ENCODE data around the gene RGS12. TPM values are rescaled to one million over a fixed set of nuclear protein-coding genes. Genes with fewer than 3 reads are reported as not detected.

The RGS12 gene
- total and polyA plus RNA-seq, 2 experiments from 2014 or later: 19.6 to 22.5 TPM

GRCh38 chr4:3256230-3257102 is 36.4 kb upstream of the RGS12 start:
- Histone ChIP-seq H3K79me2 (no peaks in the 10 kb centered on the region), H3K4me1 (ENCODE audit: insufficient read depth) (no peaks in the 10 kb centered on the region), H4K20me1 (ENCODE audit: insufficient read depth, poor library complexity, severe bottlenecking) (no peaks in the 10 kb centered on the region), H3K27ac (no peak overlapping the region), H3K9me2 (replicated peaks; ENCODE audit: insufficient read depth) (no peaks in the 10 kb centered on the region), H3K9me3 (ENCODE audit: low read depth) (no peaks in the 10 kb centered on the region), H3K4me3 (no peak overlapping the region), H3K36me3 (replicated peaks; ENCODE audit: insufficient read depth, low read depth) (no peaks in the 10 kb centered on the region), H3K27me3 (no peaks in the 10 kb centered on the region), H2AFZ (no peak overlapping the region), H3K4me2 (no peak overlapping the region)
- DNase-seq (ENCODE audit: low spot score): no peak
- 95% methylated on average over 21 of the region's 21 CpGs for WGBS (ENCODE audit: low lambda C conversion rate, missing lambda C conversion rate)
- TF ChIP-seq EZH2 (IDR thresholded peaks at IDR 0.05; ENCODE audit: borderline replicate concordance): no peak
- TF ChIP-seq CTCF (IDR thresholded peaks at IDR 0.05; ENCODE audit: poor library complexity): no peak
- no peak for TF ChIP-seq EZH2phosphoT487 (IDR thresholded peaks at IDR 0.05; ENCODE audit: low read depth, severe bottlenecking, unreplicated experiment)

GRCh38 chr4:3257103-3257555 is 35.7 kb upstream of the RGS12 start:
- no peaks in the 10 kb centered on the region for H3K27me3 ChIP-seq
- no peaks in the 10 kb centered on the region for H4K20me1 ChIP-seq (ENCODE audit: insufficient read depth, poor library complexity, severe bottlenecking)
- no peak overlapping the region for H3K4me2 ChIP-seq
- no peaks in the 10 kb centered on the region for H3K9me2 ChIP-seq (replicated peaks; ENCODE audit: insufficient read depth)
- H3K36me3 ChIP-seq (replicated peaks; ENCODE audit: insufficient read depth, low read depth): no peaks in the 10 kb centered on the region
- H3K27ac ChIP-seq: no peak overlapping the region
- WGBS (ENCODE audit: low lambda C conversion rate, missing lambda C conversion rate): 93% methylated on average over 9 of the region's 9 CpGs
- H3K4me3 ChIP-seq: no peak overlapping the region
- no peaks in the 10 kb centered on the region for H3K4me1 ChIP-seq (ENCODE audit: insufficient read depth)
- TF ChIP-seq EZH2 (IDR thresholded peaks at IDR 0.05; ENCODE audit: borderline replicate concordance) (no peak), EZH2phosphoT487 (IDR thresholded peaks at IDR 0.05; ENCODE audit: low read depth, severe bottlenecking, unreplicated experiment) (no peak), CTCF (IDR thresholded peaks at IDR 0.05; ENCODE audit: poor library complexity) (no peak)
- no peaks in the 10 kb centered on the region for H3K9me3 ChIP-seq (ENCODE audit: low read depth)
- no peak for DNase-seq (ENCODE audit: low spot score)
- no peak overlapping the region for H2AFZ ChIP-seq
- H3K79me2 ChIP-seq: no peaks in the 10 kb centered on the region

DNA sequence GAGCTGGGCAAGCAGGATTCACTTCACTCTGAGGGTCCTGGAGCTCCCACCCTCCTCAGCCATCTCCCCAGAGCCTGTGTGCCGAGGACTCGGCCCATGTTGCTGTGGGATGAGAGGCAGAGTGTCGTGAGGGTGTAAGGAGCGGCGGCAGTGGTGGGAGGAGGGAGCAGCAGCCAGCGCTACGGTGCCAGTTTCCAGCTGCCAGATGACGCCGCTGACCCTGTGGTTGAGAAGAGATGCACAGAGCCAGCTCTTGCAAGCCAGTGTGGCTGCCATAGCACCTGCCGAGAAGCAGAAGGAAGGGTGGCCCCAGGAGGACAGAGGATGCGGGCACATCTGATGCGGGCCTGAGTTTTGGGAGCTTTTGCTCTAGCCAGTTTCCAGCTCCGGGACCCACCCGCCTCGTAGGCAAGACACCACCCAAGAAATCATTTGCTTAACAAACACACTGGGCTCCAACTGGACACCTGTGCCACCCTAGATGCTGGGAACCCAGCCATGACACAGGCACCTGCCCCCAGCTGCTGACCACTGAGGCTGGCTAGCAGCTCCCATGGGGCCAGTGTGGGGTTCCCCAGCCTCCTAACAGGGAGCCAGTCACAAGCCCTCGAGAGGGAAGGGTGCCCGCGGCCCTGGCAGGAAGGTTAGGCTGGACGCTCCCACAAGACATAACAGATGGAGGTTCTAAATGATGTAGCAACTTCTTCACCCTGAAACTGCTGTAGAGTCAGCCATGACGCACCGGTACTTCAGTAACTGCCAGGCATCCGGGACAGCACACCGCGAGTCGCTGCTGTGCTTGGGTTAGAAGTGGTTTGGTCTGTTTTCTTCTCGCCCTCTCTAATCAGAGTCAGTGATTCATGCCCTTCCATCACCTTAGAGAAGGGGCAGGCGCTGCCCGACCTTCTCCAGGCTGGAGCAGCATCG is 35.0 kb upstream of the RGS12 start:
- no peaks in the 10 kb centered on the region for H3K4me1 ChIP-seq (ENCODE audit: insufficient read depth)
- H3K79me2 ChIP-seq: no peaks in the 10 kb centered on the region
- H3K27me3 ChIP-seq: no peaks in the 10 kb centered on the region
- WGBS (ENCODE audit: low lambda C conversion rate, missing lambda C conversion rate): 97% methylated on average over 29 of the region's 29 CpGs
- no peaks in the 10 kb centered on the region for H3K36me3 ChIP-seq (replicated peaks; ENCODE audit: insufficient read depth, low read depth)
- no peak for TF ChIP-seq EZH2phosphoT487 (IDR thresholded peaks at IDR 0.05; ENCODE audit: low read depth, severe bottlenecking, unreplicated experiment)
- no peak for TF ChIP-seq EZH2 (IDR thresholded peaks at IDR 0.05; ENCODE audit: borderline replicate concordance)
- no peak for TF ChIP-seq CTCF (IDR thresholded peaks at IDR 0.05; ENCODE audit: poor library complexity)
- no peaks in the 10 kb centered on the region for H4K20me1 ChIP-seq (ENCODE audit: insufficient read depth, poor library complexity, severe bottlenecking)
- no peak overlapping the region for H2AFZ ChIP-seq
- H3K4me3 ChIP-seq: no peak overlapping the region
- no peaks in the 10 kb centered on the region for H3K9me2 ChIP-seq (replicated peaks; ENCODE audit: insufficient read depth)
- no peaks in the 10 kb centered on the region for H3K9me3 ChIP-seq (ENCODE audit: low read depth)
- no peak overlapping the region for H3K4me2 ChIP-seq
- no peak overlapping the region for H3K27ac ChIP-seq
- no peak for DNase-seq (ENCODE audit: low spot score)

Data from hepatocyte (in vitro differentiated cells).